Stimulated activated CD8-positive, alpha-beta memory T cell treated with anti-CD3 and anti-CD28 coated beads, Interleukin-4, amount 100 ng/mL, for 4 hours (primary cell): ENCODE results near the gene WDR74.
"Not testable (repeated sequence)": the region's sequence is repeated elsewhere in the genome, so short reads cannot be mapped to it uniquely, and the experiment has no call there.

Experiments used
- DNase-seq, 2 donors: peaks; one replicate each; pipeline ENCODE4 v3.0.0-alpha.2; 2020; ENCODE audit warnings: low read depth in 2 of 2, low spot score in 1 of 2

Gene WDR74

GRCh38 chr11:62860835-62861563, 21.6 kb upstream of the WDR74 start:
- DNase-seq = no peak

GRCh38 chr11:62859281-62859703, 19.9 kb upstream of the WDR74 start:
- DNase-seq = not testable (repeated sequence)

GRCh38 chr11:62858201-62858600, 18.8 kb upstream of the WDR74 start:
- DNase-seq = no peak

- no peak for DNase-seq
These were observed 18.2 kb upstream of the WDR74 start for GRCh38 chr11:62857541-62857982.

GRCh38 chr11:62856333-62856895, 17.0 kb upstream of the WDR74 start:
- no peak for DNase-seq

- DNase-seq = peak; percentile 95 to 97
These were observed 16.4 kb upstream of the WDR74 start for GRCh38 chr11:62855571-62856332.

- DNase-seq = no peak
These were observed 15.6 kb upstream of the WDR74 start for GRCh38 chr11:62854825-62855570.

GRCh38 chr11:62854013-62854824, 14.8 kb upstream of the WDR74 start:
- no peak for DNase-seq

- DNase-seq = no peak
These were observed 14.0 kb upstream of the WDR74 start for GRCh38 chr11:62853279-62853965.

GRCh38 chr11:62852523-62853188, 13.3 kb upstream of the WDR74 start:
- no peak for DNase-seq

- no peak for DNase-seq
These were observed 12.6 kb upstream of the WDR74 start for GRCh38 chr11:62851807-62852522.

- no peak for DNase-seq
These were observed 11.8 kb upstream of the WDR74 start for GRCh38 chr11:62850911-62851806.

- DNase-seq = no peak
These were observed 8.5 kb upstream of the WDR74 start for GRCh38 chr11:62847767-62848314.

GRCh38 chr11:62846177-62846576, 6.8 kb upstream of the WDR74 start:
- DNase-seq = no peak

- DNase-seq = no peak
These were observed 4.8 kb upstream of the WDR74 start for GRCh38 chr11:62844154-62844553.

- DNase-seq = no peak
These were observed 4.1 kb upstream of the WDR74 start for GRCh38 chr11:62843466-62843865.

GRCh38 chr11:62842891-62843290, 3.5 kb upstream of the WDR74 start:
- DNase-seq = not testable (repeated sequence)
